ENCODE results near the gene RAB31. TPM values are rescaled to one million over a fixed set of nuclear protein-coding genes. Genes with fewer than 3 reads are reported as not detected.
A peak's percentile ranks its signal among the peaks of the same experiment; 100 is the strongest.

RAB31 gene
- total and polyA plus RNA-seq, 2 of the 13 experiments (the other 11 are each of a cell fraction or from before 2014, with no cell fraction given): 1.1 to 1.7 TPM

GRCh38 chr18:9906481-9906880 is 198.4 kb downstream of the RAB31 start:
- H3K36me3 ChIP-seq (replicated peaks in 1 of 2; ENCODE audit: control insufficient read depth in 1 of 2, insufficient read depth in 2 of 2, low read length in 2 of 2): no peaks in the 10 kb centered on the region
- WGBS (ENCODE audit: low lambda C conversion rate): 49% methylated on average over 3 of the region's 3 CpGs
- ChIA-PET CTCF (ENCODE audit: low intra/inter-chr PET ratio, low total read pairs) (no interaction called here), POLR2A (no interaction called here)
- no peak for ATAC-seq
- H3K27me3 ChIP-seq (ENCODE audit: control insufficient read depth in 1 of 2, insufficient read depth in 2 of 2, low read length in 2 of 2): no peaks in the 10 kb centered on the region; a peak in 2 of 5 replicates
- no peaks in the 10 kb centered on the region for H3K79me2 ChIP-seq (ENCODE audit: insufficient read depth, low read length)
- H4K20me1 ChIP-seq (ENCODE audit: insufficient read depth, low read length): no peaks in the 10 kb centered on the region
- no peak overlapping the region for H3K4me3 ChIP-seq (replicated peaks in 1 of 3; ENCODE audit: insufficient read depth in 1 of 3, low read depth in 2 of 3, low read length in 3 of 3)
- no peaks in the 10 kb centered on the region for H3K9me3 ChIP-seq (ENCODE audit: low read length)
- no peak for TF ChIP-seq CERS6 (CRISPR knock-in tag; IDR thresholded peaks at IDR 0.05)
- no peak for TF ChIP-seq CEBPG (CRISPR knock-in tag; IDR thresholded peaks at IDR 0.05)
- TF ChIP-seq ERF (CRISPR knock-in tag; IDR thresholded peaks at IDR 0.05): no peak
- no peak for TF ChIP-seq PPARG (CRISPR knock-in tag; conservative IDR thresholded peaks at IDR 0.05)
- TF ChIP-seq SAP130 (CRISPR knock-in tag; IDR thresholded peaks at IDR 0.05; ENCODE audit: low read depth): no peak
- no peak for TF ChIP-seq ARNT2 (CRISPR knock-in tag; IDR thresholded peaks at IDR 0.05; ENCODE audit: low read depth)
- no peak for TF ChIP-seq ZSCAN25 (CRISPR knock-in tag; IDR thresholded peaks at IDR 0.05)
- no peak for TF ChIP-seq NFKB2 (CRISPR knock-in tag; IDR thresholded peaks at IDR 0.05; ENCODE audit: borderline replicate concordance)
- no peak for DNase-seq (ENCODE audit: low spot score)
- intact Hi-C loops (cut with micrococcal nuclease; ENCODE audit: unreplicated experiment) (no loop called here), in situ Hi-C loops (cut with HindIII; ENCODE audit: extremely low pct_ligation_motif_present, low pct_unique_long_range_greater_than_20kb) (no loop called here)
- no TSS peak for BruUV-seq (replicated peaks)
- H3K4me1 ChIP-seq (ENCODE audit: insufficient read depth, low read length): peaks cover 14% of the 10 kb centered on the region
- H3K27ac ChIP-seq (ENCODE audit: extremely low read length, insufficient read depth, low read length): no peak overlapping the region
- H2AFZ ChIP-seq (ENCODE audit: low read length): no peak overlapping the region
- H3K9ac ChIP-seq (ENCODE audit: insufficient read depth, low read depth, low read length): no peak overlapping the region
- no peak overlapping the region for H3K4me2 ChIP-seq (ENCODE audit: low read depth, low read length)
- FAIRE-seq: no peak

DNA sequence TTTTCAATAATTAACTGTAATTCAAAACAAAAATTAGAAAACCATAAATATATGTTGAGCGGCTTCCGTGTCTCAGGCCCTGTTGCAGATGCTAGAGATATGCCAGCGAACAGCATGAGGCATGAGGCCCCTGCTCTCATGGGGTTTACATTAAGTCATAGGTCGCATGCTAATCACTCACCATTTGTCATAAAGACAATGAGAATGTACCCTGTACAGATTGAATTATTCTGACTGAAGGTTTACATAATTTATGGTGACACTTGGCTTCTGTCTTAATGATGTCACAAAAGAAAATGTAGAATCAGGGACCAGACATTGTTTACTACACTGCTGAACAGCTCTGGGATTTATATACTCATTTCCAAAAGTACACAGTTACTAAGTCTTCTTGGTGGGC is 199.8 kb downstream of the RAB31 start:
- ChIA-PET CTCF (ENCODE audit: low intra/inter-chr PET ratio, low total read pairs) (no interaction called here), POLR2A (no interaction called here)
- intact Hi-C loops (cut with micrococcal nuclease; ENCODE audit: unreplicated experiment): no loop called here
- H3K4me1 ChIP-seq (ENCODE audit: insufficient read depth, low read length): peaks cover 17% of the 10 kb centered on the region
- no peaks in the 10 kb centered on the region; a peak in 2 of 5 replicates for H3K27me3 ChIP-seq (ENCODE audit: control insufficient read depth in 1 of 2, insufficient read depth in 2 of 2, low read length in 2 of 2)
- no peak for TF ChIP-seq ZNF205 (CRISPR knock-in tag; IDR thresholded peaks at IDR 0.05)
- TF ChIP-seq ZFP90 (CRISPR knock-in tag; IDR thresholded peaks at IDR 0.05; ENCODE audit: borderline replicate concordance): no peak
- TF ChIP-seq CREB1 (IDR thresholded peaks at IDR 0.05): 0 out of 2 replicates have a peak, but pooled peaks have one; percentile 12
- TF ChIP-seq CREB1 (CRISPR knock-in tag; IDR thresholded peaks at IDR 0.05): no peak
- BruUV-seq (replicated peaks): no TSS peak
- no peak overlapping the region for H3K4me3 ChIP-seq (replicated peaks in 1 of 3; ENCODE audit: insufficient read depth in 1 of 3, low read depth in 2 of 3, low read length in 3 of 3)
- in situ Hi-C loops (cut with HindIII; ENCODE audit: extremely low pct_ligation_motif_present, low pct_unique_long_range_greater_than_20kb): no loop called here
- no peak overlapping the region for H3K27ac ChIP-seq (ENCODE audit: extremely low read length, insufficient read depth, low read length)
- no peaks in the 10 kb centered on the region for H4K20me1 ChIP-seq (ENCODE audit: insufficient read depth, low read length)
- no peak overlapping the region for H2AFZ ChIP-seq (ENCODE audit: low read length)
- H3K9me3 ChIP-seq (ENCODE audit: low read length): no peaks in the 10 kb centered on the region
- H3K36me3 ChIP-seq (replicated peaks in 1 of 2; ENCODE audit: control insufficient read depth in 1 of 2, insufficient read depth in 2 of 2, low read length in 2 of 2): no peaks in the 10 kb centered on the region
- no peak for DNase-seq (ENCODE audit: low spot score)
- no peaks in the 10 kb centered on the region for H3K79me2 ChIP-seq (ENCODE audit: insufficient read depth, low read length)
- 85% methylated on average over 4 of the region's 4 CpGs for WGBS (ENCODE audit: low lambda C conversion rate)
- ATAC-seq: no peak
- H3K9ac ChIP-seq (ENCODE audit: insufficient read depth, low read depth, low read length): no peak overlapping the region
- FAIRE-seq: no peak
- no peak overlapping the region for H3K4me2 ChIP-seq (ENCODE audit: low read depth, low read length)
